ENCODE measurements around the gene MTG1. TPM values are rescaled to one million over a fixed set of nuclear protein-coding genes. Genes with fewer than 3 reads are reported as not detected.
A peak's percentile ranks its signal among the peaks of the same experiment; 100 is the strongest.
"Not testable (repeated sequence)": the region's sequence is repeated elsewhere in the genome, so short reads cannot be mapped to it uniquely, and the experiment has no call there.

Gene MTG1
- total RNA-seq, 1 donor from 2014 or later: 29.4 TPM

DNA sequence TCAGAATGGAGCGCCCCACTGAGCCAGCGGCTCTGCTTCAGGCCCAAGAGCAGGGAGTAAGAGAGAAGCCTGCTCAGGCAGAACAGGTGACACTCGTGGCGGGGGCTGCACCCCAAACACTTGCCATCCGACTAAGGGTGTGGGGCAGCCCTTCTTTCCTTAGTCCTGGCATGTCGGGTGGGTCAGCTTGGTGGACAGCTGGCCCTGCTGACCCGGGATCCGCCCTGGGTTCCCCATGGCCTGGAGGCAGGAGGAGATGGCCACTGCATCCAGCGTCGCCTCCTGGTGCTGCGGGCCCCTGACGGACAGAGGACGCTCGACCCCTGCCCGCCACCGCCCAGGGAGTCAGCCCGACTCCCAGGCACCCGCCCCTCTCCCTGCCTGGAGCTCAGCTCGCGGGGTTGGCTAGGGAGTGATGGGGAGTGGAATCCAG is 16.1 kb upstream of the MTG1 start:
- no peak for DNase-seq (ENCODE audit: low read depth in 2 of 2)

DNA sequence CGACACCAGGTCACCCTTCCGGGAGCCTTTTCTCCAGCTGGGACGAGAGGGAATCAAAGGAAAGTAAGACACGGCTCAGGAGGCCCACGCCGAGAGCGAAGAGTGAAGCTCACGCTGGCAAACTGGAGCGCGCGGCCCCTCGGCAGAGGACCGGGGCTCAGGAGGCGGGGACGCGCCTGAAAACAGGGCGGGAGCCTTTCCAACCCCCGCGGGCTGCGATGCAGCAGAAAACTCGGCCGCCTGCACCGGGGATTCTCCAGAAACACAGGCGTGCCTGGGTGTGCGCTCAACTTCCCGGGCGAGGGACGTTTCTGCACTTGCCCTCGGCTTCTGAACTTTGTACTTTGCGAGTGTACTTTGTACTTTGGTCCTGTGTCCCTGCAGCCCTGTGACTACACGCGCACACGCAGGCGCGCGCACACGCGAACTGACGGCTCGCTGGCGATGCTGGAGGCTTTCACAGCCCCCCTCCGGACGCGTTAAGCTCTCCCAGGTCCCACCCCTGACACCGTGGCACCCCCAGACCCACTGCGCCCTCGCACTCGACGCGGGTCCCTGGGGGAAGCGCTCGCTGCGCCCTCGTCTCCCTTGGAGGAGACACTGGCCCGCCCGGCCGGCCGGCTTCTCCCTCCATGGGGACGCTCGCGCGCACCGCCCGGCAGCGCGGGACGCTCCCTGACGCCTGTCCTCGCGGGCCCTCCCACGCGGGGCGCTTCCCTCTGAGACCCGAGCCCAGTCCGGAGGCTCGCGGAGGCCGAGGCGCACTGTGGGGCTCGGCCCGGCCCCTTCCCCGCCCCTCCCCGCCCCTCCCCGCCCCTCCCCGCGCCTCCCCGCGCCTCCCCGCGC is 15.5 kb upstream of the MTG1 start:
- peak; percentile 50 to 60 for DNase-seq (ENCODE audit: low read depth in 2 of 2)

DNA sequence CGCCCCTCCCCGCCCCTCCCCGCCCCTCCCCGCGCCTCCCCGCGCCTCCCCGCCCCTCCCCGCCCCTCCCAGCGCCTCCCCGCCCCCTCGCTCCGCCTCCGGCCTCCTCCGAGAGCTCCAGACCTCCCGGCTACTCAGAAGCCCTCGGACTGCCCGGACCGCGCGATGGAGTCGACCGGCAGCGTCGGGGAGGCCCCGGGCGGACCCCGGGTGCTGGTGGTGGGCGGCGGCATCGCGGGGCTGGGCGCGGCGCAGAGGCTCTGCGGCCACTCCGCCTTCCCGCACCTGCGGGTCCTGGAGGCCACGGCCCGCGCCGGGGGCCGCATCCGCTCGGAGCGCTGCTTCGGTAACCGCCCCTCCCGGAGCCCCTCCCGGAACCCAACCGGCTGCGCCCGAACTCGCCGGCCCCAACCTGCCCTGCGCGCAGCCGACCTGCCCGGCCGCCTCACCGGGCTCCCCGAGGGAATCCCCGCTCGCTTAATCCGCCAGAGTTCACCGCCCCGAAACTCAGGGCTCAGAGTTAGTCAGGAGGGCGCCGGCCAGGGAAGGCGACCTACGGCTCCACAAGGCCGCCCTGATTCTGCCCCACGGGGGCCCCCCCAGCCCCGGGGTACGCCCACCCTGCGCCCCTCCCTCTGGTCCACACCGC is 14.7 kb upstream of the MTG1 start, which contains the start of gene PAOX:
Gene PAOX, plus strand, starts transcription at position 111 of the 649 bp plus-strand sequence. Its CDS starts 55 bp downstream, at position 166.
- peak; percentile 62 to 69 for DNase-seq (ENCODE audit: low read depth in 2 of 2)

DNA sequence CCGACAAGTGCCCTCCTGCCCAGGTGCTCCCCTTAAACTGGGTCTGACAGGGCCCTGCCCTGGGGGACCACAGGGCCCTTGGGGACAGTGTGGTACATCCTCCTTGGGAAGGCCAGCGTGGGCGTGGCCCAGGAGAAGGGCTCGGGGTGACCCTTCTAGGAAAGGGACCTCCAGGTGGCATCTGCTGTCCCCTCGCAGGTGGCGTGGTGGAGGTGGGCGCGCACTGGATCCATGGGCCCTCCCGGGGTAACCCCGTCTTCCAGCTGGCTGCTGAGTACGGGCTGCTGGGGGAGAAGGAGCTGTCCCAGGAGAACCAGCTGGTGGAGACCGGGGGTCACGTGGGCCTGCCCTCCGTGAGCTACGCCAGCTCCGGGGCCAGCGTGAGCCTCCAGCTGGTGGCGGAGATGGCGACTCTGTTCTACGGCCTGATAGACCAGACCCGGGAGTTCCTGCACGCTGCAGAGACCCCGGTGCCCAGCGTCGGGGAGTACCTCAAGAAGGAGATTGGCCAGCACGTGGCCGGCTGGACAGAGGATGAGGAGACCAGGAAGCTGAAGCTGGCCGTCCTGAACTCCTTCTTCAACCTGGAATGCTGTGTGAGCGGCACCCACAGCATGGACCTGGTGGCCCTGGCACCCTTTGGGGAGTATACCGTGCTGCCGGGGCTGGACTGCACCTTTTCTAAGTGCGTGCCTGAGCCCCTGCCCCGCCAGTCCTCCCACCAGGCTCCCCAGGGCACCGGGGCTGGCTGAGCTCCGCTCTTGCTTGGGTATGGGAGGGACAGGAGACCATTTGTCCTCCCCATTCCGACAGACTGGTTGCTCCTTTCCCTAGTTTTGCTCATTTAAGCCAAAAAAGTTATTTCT is 13.9 kb upstream of the MTG1 start:
- no peak for DNase-seq (ENCODE audit: low read depth in 2 of 2)

DNA sequence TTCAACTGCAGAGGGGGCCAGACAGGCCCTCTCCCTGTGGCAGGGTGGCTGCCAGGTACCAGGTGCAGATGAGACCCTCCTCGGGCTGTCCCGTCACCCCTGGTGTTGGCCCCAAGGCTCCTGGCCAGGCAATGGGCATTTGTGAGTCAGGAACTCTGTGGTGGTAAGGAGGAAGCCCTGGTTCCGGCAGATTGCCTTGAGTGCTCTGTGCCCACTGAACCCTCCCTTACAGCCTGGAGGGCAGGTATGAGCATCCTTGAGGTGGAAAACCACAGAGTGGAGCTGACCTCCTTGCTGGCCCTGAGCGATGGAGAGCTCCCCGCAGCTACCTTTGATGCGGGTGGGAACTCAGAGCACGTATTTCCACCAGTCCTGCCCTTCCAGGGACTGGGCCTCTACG is 12.9 kb upstream of the MTG1 start:
- DNase-seq (ENCODE audit: low read depth in 2 of 2): no peak

DNA sequence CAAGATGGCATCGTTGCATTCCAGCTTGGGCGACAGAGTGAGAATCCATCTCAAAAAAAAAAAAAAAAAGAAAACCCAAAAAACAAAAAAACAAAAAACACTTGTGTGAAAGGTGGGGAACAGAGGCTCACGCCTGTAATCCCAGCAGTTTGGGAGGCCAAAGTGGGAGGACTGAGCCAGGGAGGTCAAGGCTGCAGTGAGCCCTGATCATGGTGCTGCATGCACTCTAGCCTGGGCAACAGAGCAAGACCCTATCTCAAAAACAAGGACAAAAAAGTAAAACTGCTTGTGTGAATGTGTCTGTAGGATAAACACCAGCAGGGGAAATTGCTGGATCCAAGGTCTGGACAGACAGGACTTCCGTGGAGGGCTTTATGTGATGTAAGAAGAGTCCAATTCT is 10.4 kb upstream of the MTG1 start:
- DNase-seq (ENCODE audit: low read depth in 2 of 2): no peak

DNA sequence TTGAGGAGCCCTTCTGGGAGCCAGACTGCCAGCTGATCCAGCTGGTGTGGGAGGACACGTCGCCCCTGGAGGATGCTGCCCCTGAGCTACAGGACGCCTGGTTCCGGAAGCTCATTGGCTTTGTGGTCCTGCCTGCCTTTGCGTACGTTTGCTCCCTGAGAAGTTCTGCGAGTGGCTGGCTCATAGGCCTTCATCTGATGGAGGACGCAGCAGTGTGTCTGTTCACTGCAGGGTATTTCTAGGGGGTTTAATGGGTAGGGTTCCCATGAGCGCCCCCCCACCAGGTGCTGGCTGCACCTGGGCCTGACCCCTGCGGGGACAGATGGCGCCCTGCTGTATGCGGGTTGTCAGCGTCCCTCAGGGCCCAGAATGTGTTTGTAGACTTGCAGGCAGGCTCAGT is 9.9 kb upstream of the MTG1 start:
- no peak for DNase-seq (ENCODE audit: low read depth in 2 of 2)

DNA sequence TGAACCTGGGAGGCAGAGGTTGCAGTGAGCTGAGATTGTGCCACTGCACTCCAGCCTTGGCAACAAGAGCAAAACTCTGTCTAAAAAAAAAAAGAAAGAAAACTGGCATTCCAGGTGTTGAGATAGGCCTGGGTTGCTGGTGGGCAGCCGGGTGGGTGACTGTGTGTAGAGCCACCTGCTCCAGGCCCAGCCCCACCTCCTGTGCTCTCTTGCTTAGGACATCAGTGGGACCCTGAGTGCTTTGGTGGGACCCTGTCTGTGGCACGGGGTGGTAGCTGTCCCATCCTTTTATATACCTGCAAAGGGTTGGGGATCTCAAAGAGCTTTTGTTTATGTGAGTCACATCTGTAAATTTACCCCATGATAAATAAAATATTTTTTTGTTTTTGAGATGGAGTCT is 8.7 kb upstream of the MTG1 start:
- DNase-seq (ENCODE audit: low read depth in 2 of 2): no peak

DNA sequence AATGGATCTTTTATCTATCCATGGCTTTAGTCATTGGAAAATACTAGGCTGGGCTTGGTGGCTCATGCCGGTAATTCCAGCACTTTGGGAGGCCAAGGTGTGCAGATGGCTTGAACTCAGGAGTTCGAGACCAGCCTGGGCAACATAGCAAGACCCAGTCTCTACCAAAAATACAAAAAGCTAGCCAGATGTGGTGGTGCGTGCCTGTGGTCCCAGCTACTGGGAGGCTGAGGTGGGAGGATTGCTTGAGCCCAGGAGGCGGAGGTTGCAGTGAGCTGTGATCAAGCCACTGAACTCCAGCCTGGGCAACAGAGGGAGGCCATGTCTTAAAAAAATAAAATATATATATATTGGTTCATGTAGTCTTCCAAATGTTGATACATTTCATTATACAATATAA is 7.0 kb upstream of the MTG1 start:
- DNase-seq (ENCODE audit: low read depth in 2 of 2): not testable (repeated sequence)

DNA sequence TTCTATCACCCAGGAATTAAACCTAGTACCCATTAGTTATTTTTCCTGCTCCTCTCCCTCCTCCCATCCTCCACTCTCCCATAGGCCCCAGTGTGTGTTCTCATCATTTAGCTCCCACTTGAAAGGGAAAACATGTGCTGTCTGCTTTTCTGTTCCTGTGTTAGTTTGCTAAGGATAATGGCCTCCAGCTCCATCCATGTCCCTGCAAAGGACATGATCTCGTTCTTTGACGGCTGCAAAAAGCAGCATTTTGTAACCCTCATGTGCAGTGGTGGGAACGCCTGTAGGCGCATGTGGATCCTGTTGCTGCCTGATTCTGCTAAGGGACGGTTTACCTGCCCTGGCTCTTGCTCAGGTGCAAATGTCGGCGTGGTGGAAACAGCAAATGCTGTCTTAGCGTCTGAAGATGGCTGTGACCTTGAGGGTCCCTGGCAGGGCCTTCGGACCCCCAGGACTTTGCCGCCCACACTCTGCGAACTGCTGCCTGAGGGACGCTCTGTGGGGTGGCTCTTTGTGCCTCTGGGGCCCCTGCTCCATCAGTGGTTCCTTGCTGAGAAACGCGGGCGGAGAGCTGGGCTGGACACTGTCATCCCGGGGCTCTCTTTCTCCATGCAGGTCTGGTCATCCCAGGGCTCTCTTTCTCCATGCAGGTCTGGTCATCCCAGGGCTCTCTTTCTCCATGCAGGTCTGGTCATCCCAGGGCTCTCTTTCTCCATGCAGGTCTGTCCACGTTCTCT is 5.6 kb upstream of the MTG1 start:
- no peak for DNase-seq (ENCODE audit: low read depth in 2 of 2)

DNA sequence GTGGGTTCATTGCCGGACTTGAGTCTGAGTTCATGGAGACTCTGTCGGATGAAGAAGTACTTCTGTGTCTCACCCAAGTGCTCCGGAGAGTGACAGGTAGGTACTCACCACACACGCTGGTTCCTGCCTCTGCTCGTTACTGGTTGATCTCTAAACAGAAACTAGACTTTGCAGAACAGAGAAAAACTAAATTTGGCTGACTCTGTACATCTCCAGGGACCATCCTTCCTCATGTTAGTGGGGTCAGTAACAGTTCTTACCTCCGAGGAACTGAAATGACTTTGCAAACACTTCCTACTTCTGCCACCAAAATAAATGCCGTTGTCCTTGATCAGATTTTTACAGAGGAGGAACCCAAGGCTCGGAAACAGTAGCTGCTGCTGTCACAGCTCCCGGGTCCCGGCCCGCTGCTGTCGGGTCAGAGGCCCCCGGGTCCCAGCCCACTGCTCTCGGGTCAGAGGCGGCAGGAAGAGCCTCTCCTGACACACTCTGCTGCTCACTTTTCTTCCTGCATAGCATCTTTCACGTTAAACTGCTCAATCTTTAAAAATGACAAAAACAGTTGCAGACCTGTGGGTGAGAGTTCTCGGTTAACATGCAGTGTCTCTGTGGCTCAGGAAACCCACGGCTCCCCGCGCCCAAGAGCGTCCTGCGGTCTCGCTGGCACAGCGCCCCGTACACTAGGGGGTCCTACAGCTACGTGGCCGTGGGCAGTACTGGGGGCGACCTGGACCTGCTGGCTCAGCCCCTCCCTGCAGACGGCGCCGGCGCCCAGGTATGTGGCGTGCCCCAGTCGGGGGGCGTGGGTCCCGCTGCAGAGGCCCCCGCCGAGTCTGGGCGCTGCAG is 4.8 kb upstream of the MTG1 start:
- no peak for DNase-seq (ENCODE audit: low read depth in 2 of 2)

DNA sequence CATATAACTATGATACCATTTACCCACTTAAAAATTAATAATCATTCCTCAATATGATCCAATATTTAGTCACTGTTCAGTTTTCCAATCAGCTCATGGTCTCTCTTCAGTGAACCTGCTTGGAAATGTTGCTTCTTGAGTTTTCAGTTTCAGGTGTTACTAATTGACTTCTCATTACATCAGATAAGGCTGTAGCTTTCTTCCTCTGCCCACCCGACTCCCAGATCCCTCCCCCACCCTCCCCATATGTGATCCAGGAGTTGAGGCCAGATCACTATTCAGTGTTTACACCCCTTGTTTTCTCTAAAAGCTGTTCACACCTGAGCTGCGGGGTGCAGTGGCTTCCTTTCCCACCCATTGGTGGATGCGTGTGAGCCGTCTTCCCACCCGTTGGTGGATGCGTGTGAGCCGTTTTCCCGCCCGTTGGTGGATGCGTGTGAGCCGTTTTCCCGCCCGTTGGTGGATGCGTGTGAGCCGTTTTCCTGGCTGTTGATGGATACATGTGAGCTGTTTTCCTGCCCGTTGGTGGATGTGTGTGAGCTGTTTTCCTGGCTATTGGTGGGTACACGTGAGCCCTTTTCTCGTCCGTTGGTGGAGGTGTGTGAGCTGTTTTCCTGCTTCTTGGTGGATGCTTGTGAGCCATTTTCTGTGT is 3.2 kb upstream of the MTG1 start:
- DNase-seq (ENCODE audit: low read depth in 2 of 2): peak; percentile 25 to 42

DNA sequence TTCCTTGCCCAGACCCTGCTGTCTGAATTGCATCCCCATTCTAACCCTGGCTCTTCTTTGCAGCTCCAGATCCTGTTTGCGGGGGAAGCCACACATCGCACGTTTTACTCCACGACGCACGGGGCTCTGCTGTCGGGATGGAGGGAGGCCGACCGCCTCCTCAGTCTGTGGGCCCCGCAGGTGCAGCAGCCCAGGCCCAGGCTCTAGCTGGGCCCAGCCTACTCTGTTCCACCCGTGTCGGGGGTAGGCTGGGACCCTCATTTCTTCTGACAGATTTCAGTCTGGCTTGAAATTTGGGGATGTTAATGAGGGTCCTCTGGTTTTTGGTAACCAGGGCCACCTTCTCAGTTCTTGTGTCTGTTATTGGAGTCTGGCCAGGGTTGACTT is 2.7 kb upstream of the MTG1 start:
- no peak for DNase-seq (ENCODE audit: low read depth in 2 of 2)

DNA sequence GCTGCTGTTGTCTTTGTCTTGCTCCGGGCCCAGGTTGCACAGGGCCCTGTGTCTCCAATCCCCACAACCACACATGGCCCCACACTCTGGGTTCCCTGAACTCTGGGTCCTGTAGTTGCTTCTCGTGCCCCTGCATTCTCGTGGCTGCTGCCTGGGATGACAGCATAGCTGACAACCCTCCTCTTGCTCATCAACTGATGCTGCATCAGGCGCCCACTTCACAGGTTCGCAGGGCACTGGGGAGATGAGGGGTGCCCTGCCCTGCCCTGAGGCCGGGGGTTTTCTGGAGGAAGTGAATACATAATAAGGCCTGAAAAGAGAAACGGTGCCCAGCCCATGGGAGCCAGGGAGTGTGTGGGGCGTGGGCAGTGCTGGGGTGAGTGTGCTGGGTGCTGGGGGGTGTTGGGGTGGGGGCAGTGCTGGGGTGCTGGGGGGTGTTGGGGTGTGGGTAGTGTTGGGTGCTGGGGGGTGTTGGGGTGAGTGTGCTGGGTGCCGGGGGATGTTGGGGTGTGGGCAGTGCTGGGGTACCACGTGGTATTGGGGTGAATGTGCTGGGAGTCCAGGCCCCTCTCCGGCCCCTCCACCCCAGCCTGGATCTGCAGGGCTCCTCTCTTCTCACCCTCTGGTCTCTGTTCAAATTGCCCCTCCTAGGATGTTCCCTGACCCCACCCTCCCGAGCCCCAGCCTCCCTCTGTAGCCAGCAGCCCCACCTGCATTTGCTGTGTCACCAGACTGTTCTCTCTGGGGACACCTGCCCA is 2.0 kb upstream of the MTG1 start:
- DNase-seq (ENCODE audit: low read depth in 2 of 2): no peak

DNA sequence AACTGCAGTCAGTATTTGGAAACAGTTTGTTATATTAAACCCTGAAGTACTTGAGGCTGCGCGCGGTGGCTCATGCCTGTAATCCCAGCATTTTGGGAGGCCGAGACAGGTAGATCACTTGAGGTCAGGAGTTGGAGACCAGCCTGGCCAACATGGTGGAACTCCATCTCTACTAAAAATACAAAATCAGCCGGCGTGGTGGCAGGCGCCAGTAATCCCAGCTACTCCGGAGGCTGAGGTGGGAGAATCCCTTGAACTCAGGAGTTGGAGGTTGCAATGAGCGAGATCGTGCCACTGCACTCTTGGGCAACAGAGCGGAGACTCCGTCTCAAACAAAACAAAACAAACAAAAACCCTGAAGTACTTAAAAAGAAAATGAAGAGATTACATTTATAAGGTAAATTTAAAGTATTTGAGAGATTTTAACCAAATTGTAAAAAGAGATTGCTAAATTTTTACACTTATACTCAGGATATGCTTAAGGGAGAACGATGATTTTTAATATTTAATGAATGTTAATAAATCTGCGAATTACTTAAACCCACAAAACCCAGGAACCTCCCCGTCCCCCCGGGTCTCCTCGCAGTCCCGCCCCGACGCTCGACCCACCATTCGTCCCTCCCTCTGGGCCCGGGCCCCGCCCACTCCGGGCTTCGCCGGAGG is 425 bp upstream of the MTG1 start:
- no peak for DNase-seq (ENCODE audit: low read depth in 2 of 2)

DNA sequence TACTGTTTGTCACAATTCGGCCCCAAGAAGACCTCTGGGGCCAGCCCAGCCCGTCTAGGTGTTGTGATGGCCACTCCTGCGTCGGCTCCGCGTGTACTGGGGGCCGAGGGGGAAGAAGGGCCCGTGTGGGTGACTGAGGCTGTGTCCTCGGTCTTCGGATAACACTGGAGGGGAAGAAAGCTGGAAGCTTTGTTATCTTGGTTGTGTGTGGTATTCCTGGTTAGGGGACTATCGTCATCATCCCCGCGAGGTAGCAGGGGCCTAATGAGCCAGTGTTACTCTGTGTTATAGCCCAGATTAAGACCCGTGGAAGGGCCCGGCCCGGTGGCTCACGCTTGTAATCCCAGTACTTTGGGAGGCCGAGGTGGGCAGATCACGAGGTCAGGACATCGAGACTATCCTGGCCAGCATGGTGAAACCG is 854 bp downstream of the MTG1 start:
- no peak for DNase-seq (ENCODE audit: low read depth in 2 of 2)

DNA sequence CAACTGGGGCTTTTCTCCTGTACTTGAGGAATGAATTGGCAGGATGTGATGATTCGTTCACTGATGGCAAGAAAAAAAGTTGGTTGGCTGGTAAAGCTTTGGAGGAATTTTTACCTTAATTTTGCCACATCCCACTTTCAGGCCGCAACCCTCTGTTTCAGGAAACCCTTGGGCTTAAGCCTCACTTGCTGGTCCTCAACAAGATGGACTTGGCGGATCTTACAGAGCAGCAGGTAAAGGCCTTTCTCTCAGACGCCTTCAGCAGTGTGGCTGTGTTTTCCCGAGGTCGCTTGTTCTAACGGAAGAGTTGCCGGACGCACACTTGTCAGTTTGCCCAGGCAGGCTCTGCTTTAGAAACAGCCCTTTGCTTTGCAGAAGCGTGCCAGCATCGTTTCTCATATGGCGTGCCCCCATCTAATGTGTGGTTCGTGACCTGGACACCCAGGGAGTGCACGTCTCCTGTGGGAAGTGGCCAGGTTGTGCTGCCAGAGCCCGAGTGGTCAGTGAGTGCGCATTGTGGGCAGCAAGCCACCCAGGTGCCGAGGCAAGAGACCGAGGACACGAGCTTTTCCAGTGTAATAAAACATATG is 2.2 kb downstream of the MTG1 start:
- DNase-seq (ENCODE audit: low read depth in 2 of 2): no peak

DNA sequence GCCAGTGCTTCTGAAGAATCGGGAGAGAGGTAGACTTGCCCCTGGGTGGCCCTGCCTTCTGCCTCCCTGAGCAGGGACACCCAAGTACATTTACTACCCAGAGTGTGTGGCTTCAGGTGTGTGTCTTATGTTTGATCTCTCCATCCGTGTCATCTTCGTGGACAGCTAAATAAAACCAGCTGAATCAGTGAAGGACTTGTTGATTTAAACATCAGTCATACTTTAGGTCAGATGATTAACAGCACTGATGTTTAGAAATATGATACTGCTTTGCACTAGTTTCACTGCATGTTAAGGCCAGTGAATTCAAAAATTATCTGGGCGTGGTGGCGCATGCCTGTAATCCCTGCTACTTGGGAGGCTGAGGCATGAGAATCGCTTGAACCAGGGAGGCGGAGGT is 4.0 kb downstream of the MTG1 start:
- DNase-seq (ENCODE audit: low read depth in 2 of 2): no peak
